ENCODE data around the gene SIPA1L3.

Gene SIPA1L3

GRCh38 chr19:38034492-38034860, 127.5 kb downstream of the SIPA1L3 start:
- no peak overlapping the region for H3K4me3 ChIP-seq (ENCODE audit: control insufficient read depth, low read depth, low read length)
- no peak for DNase-seq (ENCODE audit: low read depth)
- TF ChIP-seq CTCF (IDR thresholded peaks at IDR 0.05; ENCODE audit: control insufficient read depth, insufficient read depth, low read depth, low read length, missing control alignments), result no peak

GRCh38 chr19:38035515-38036495, 128.8 kb downstream of the SIPA1L3 start:
- no peak overlapping the region for H3K4me3 ChIP-seq (ENCODE audit: control insufficient read depth, low read depth, low read length)

DNA sequence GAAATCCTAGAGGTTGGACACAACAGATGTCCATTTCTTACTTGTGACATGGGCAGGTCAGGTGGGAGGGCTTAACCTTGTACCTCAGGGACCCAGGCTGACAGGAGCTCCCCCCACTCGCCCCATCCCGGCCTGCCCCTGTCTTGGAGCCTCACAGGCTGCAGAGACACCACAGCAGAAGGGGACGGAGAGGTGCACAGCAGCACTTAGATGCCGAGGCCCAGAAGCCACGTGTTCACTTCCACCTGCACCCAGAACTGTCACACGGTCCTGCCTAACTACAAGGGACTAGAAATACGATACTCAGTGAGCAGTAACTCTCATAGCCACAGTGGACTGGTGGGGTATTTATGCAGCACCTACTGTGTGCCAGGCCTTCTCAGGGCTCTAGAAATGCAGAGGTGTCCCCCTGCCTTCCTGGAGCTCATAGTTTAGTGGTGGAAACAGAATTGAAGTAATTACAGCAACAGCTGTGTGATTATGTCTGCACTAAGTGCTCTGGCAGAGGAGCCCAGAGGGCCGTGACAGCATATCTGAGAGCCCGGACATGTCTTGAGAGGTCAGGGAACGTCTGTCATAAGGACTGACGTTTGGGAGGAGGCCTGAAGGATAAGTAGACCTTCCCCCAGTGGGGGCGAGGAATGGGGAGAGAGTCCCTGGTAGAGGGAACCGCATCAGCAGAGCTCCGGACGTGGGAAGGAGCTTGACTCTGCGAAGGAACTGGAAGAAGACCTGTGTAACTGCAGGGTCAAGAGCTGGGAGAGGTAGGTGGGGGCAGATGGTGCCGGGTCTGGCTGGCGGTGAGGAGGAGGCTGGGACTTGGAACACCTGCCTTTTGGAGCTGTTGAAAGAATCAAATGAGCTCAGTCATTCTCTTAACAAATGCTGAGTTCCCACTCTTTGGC, 130.0 kb downstream of the SIPA1L3 start:
- TF ChIP-seq CTCF (IDR thresholded peaks at IDR 0.05; ENCODE audit: control insufficient read depth, insufficient read depth, low read depth, low read length, missing control alignments), result no peak
- DNase-seq (ENCODE audit: low read depth), result no peak
- H3K4me3 ChIP-seq (ENCODE audit: control insufficient read depth, low read depth, low read length), result no peak overlapping the region

More at GRCh38 chr19:38035515-38036495, 128.8 kb downstream of the SIPA1L3 start:
- TF ChIP-seq CTCF (IDR thresholded peaks at IDR 0.05; ENCODE audit: control insufficient read depth, insufficient read depth, low read depth, low read length, missing control alignments), result no peak
- DNase-seq (ENCODE audit: low read depth), result no peak

GRCh38 chr19:38039966-38040365, 133.0 kb downstream of the SIPA1L3 start:
- peak; percentile 86 for DNase-seq (ENCODE audit: low read depth)
- no peak for TF ChIP-seq CTCF (IDR thresholded peaks at IDR 0.05; ENCODE audit: control insufficient read depth, insufficient read depth, low read depth, low read length, missing control alignments)
- no peak overlapping the region for H3K4me3 ChIP-seq (ENCODE audit: control insufficient read depth, low read depth, low read length)

DNA sequence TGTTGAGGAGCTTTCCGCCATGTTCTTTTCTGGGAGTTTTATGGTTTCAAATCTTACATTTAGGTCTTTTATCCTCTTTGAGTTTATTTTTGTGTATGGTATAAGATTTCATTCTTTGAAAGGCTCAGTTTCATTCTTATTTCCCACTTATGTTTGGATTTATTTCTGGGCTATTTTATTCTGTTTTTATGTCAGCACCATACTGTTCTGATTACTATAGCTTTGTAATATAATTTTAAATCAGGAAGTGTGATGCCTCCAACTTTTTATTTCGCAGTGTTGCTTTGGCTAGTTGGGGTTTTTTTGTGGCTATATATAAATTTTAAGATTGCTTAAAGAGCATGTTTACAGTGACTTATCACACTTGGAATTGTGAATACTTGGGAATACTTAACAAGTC, 135.1 kb downstream of the SIPA1L3 start:
- DNase-seq (ENCODE audit: low read depth), result no peak
- no peak for TF ChIP-seq CTCF (IDR thresholded peaks at IDR 0.05; ENCODE audit: control insufficient read depth, insufficient read depth, low read depth, low read length, missing control alignments)
- no peak overlapping the region for H3K4me3 ChIP-seq (ENCODE audit: control insufficient read depth, low read depth, low read length)

- H3K4me3 ChIP-seq (ENCODE audit: control insufficient read depth, low read depth, low read length), result no peak overlapping the region
- no peak for DNase-seq (ENCODE audit: low read depth)
- TF ChIP-seq CTCF (IDR thresholded peaks at IDR 0.05; ENCODE audit: control insufficient read depth, insufficient read depth, low read depth, low read length, missing control alignments), result no peak
Observed at GRCh38 chr19:38043649-38044144, 136.7 kb downstream of the SIPA1L3 start.

All from AG09309 (cell line).